GM23338 (cell line): ENCODE measurements around the gene SCN1B. TPM values are rescaled to one million over a fixed set of nuclear protein-coding genes. Genes with fewer than 3 reads are reported as not detected.

ENCODE experiments used
- ATAC-seq: fragments of 200-7000 bp; cut with Tn5 transposase; 3 replicates; pipeline ENCODE4 v1.9.1; 2020
- DNase-seq: peaks from one replicate; pipeline ENCODE4 v3.0.0-alpha.2; 2015; ENCODE audit warnings: low spot score
- H2AFZ ChIP-seq: fragments of 200-600 bp; sonication (generic); 2 replicates; pipeline ENCODE4 v1.8.0; 2016; ENCODE audit warnings: antibody characterized with exemption, mild to moderate bottlenecking, moderate library complexity
- H3F3A ChIP-seq: fragments of 200-600 bp; sonication (generic); replicated peaks from 2 replicates; pipeline ENCODE4 v1.8.0; 2017; ENCODE audit warnings: antibody characterized with exemption, mixed run types, low read depth
- H3K27ac ChIP-seq: fragments of 200-600 bp; sonication (generic); 2 replicates; pipeline ENCODE4 v1.6.1; 2016; ENCODE audit warnings: low read depth
- H3K27me3 ChIP-seq: fragments of 200-600 bp; sonication (generic); 2 replicates; pipeline ENCODE4 v1.8.0; 2016; ENCODE audit warnings: mild to moderate bottlenecking, mixed run types, moderate library complexity; ENCODE audit not compliant: insufficient read depth
- H3K36me3 ChIP-seq: fragments of 200-600 bp; sonication (generic); 2 replicates; pipeline ENCODE4 v1.8.0; 2016; ENCODE audit warnings: mild to moderate bottlenecking; ENCODE audit not compliant: insufficient read depth
- H3K4me1 ChIP-seq: fragments of 200-600 bp; sonication (generic); 2 replicates; pipeline ENCODE4 v1.8.0; 2016; ENCODE audit warnings: mild to moderate bottlenecking, moderate library complexity; ENCODE audit not compliant: insufficient read depth
- H3K4me2 ChIP-seq: fragments of 200-600 bp; sonication (generic); 2 replicates; pipeline ENCODE4 v1.7.1; 2017; ENCODE audit warnings: mixed run types
- H3K4me3 ChIP-seq: fragments of 200-600 bp; sonication (generic); 2 replicates; pipeline ENCODE4 v1.6.1; 2016; ENCODE audit warnings: mixed run types
- H3K79me2 ChIP-seq: fragments of 200-600 bp; sonication (generic); replicated peaks from 2 replicates; pipeline ENCODE4 v1.8.0; 2017; ENCODE audit warnings: mild to moderate bottlenecking; ENCODE audit not compliant: insufficient read depth
- H3K9me2 ChIP-seq: fragments of 200-600 bp; sonication (generic); 2 replicates; pipeline ENCODE4 v1.8.0; 2017; ENCODE audit not compliant: insufficient read depth
- H4K20me1 ChIP-seq: fragments of 200-600 bp; sonication (generic); replicated peaks from 2 replicates; pipeline ENCODE4 v1.8.0; 2017; ENCODE audit warnings: mild to moderate bottlenecking; ENCODE audit not compliant: insufficient read depth
- H3K27ac Mint-ChIP-seq: 2 replicates; pipeline ENCODE4 v1.8.0; 2020; ENCODE audit warnings: inconsistent platforms, mild to moderate bottlenecking, moderate library complexity, mixed read lengths
- H3K27me3 Mint-ChIP-seq: 3 replicates; pipeline ENCODE4 v1.8.0; 2022; ENCODE audit warnings: low read depth, mild to moderate bottlenecking, moderate library complexity, mixed read lengths, inconsistent platforms; ENCODE audit not compliant: insufficient read depth, poor library complexity
- H3K36me3 Mint-ChIP-seq: 3 replicates; pipeline ENCODE4 v1.8.0; 2021; ENCODE audit warnings: low read depth, mild to moderate bottlenecking, inconsistent platforms, moderate library complexity, mixed read lengths
- H3K4me1 Mint-ChIP-seq: 3 replicates; pipeline ENCODE4 v1.8.0; 2020; ENCODE audit warnings: mild to moderate bottlenecking, inconsistent platforms, mixed read lengths
- H3K4me3 Mint-ChIP-seq: 3 replicates; pipeline ENCODE4 v1.8.0; 2021; ENCODE audit warnings: moderate library complexity, mild to moderate bottlenecking, inconsistent platforms, mixed read lengths
- H3K9me3 Mint-ChIP-seq: 3 replicates; pipeline ENCODE4 v1.8.0; 2020; ENCODE audit warnings: moderate library complexity, mild to moderate bottlenecking, inconsistent platforms, mixed read lengths
- CREB1 ChIP-seq: fragments of 250-450 bp; sonication (Bioruptor Pico); IDR thresholded peaks from 2 replicates; pipeline ENCODE4 v1.5.0; 2020; ENCODE audit warnings: low read depth, mild to moderate bottlenecking, moderate library complexity
- CTCF ChIP-seq, 2 experiments: fragments of 200-600 bp in 1 of 2; sonication (generic) in 1 of 2; conservative IDR thresholded peaks; 2 replicates each; pipeline versions ENCODE4 v1.5.1 to v1.6.1; 2016 to 2017; ENCODE audit warnings: antibody characterized with exemption in 2 of 2, low read depth in 2 of 2, mild to moderate bottlenecking in 2 of 2, moderate library complexity in 1 of 2
- ETS1 ChIP-seq: IDR thresholded peaks from 2 replicates; pipeline ENCODE4 v1.6.1; 2016; ENCODE audit warnings: antibody characterized with exemption
- EZH2 ChIP-seq: fragments of 200-600 bp; sonication (generic); IDR thresholded peaks from one replicate; pipeline ENCODE4 v1.8.0; 2017; ENCODE audit warnings: antibody characterized with exemption, mild to moderate bottlenecking, low read depth; ENCODE audit not compliant: unreplicated experiment
- EZH2phosphoT487 ChIP-seq: fragments of 200-600 bp; sonication (generic); IDR thresholded peaks from one replicate; pipeline ENCODE4 v1.8.1; 2018; ENCODE audit warnings: antibody characterized with exemption; ENCODE audit not compliant: unreplicated experiment
- NANOG ChIP-seq: IDR thresholded peaks from 2 replicates; pipeline ENCODE4 v1.6.1; 2016; ENCODE audit warnings: antibody characterized with exemption, borderline replicate concordance
- ZNF331 ChIP-seq: fragments of 250-450 bp; sonication (Bioruptor Pico); IDR thresholded peaks from 2 replicates; pipeline ENCODE4 v1.5.0; 2020; ENCODE audit warnings: low read depth, mild to moderate bottlenecking, moderate library complexity
- polyA plus RNA-seq: library from polyadenylated mRNA; unstranded; fragments of >200 nt; fragmentation: Nextera tagmentation; extraction: Ambion mirVana; gene quantifications from 2 replicates; pipeline ENCODE4 v1.2.1, GENCODE V29; 2016
- total RNA-seq: library from RNA; depleted of rRNA; stranded (reverse); fragments of >200 nt; shearing (Covaris generic); gene quantifications from 2 replicates; pipeline ENCODE4 v1.2.3, GENCODE V29; 2014
- TF ChIP-seq, protein P1 (sequence below): fragments of 250-450 bp; sonication (Bioruptor Pico); IDR thresholded peaks from 2 replicates; pipeline ENCODE4 v1.5.0; 2020; ENCODE audit warnings: mild to moderate bottlenecking, moderate library complexity

SCN1B gene
- total and polyA plus RNA-seq, 2 experiments from 2014 or later = 1.7 to 4.8 TPM

DNA sequence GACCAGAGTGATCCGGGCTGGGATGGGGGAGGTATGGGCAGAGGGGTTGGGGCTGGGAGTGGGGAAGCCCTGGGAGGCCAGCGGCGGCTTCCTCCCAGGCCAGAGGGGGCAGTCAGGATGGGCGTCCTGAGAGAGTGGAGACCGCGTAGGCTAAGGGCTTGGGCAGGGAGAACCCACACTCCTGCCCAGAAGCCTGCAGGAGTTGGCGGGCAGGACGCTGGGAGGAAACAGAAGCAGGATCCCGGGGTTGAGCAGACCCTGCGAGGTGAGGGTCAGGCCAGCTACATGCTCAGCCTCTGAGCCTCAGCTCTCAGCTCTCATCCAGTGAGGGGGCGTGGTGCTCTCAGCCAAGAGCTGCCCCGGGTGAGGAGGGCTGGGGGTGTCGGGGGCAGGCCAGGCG is 7.8 kb upstream of the SCN1B start (continued):
- TF ChIP-seq CTCF (conservative IDR thresholded peaks at IDR 0.05; ENCODE audit: low read depth in 2 of 2) = no peak

GRCh38 chr19:35023428-35023827 is 6.8 kb upstream of the SCN1B start:
- no peak overlapping the region for H3K27ac Mint-ChIP-seq
- H3K9me3 Mint-ChIP-seq = no peaks in the 10 kb centered on the region; the same call in 2 of the 3 replicates
- Histone ChIP-seq H3K4me3 (no peak overlapping the region), H3K4me1 (0 out of 2 replicates have a peak, but pooled peaks cover 5% of the 10 kb centered on the region), H4K20me1 (peaks cover 15% of the 10 kb centered on the region; the same call in 1 of the 2 replicates), H3K27me3 (no peaks in the 10 kb centered on the region), H3K79me2 (no peaks in the 10 kb centered on the region), H3K27ac (no peak overlapping the region), H3K4me2 (no peak overlapping the region), H2AFZ (no peak overlapping the region), H3K36me3 (peaks cover 56% of the 10 kb centered on the region), H3F3A (peaks cover 40% of the 10 kb centered on the region), H3K9me2 (no peaks in the 10 kb centered on the region)
- peaks cover 17% of the 10 kb centered on the region for H3K27me3 Mint-ChIP-seq
- H3K36me3 Mint-ChIP-seq = peaks cover 89% of the 10 kb centered on the region
- DNase-seq = no peak
- H3K4me3 Mint-ChIP-seq = no peak overlapping the region
- ATAC-seq = no peak
- no peak for TF ChIP-seq ZNF331 (CRISPR knock-in tag)
- TF ChIP-seq EZH2phosphoT487 = no peak
- no peak for TF ChIP-seq NANOG
- no peak for TF ChIP-seq EZH2
- TF ChIP-seq, protein P1, sequence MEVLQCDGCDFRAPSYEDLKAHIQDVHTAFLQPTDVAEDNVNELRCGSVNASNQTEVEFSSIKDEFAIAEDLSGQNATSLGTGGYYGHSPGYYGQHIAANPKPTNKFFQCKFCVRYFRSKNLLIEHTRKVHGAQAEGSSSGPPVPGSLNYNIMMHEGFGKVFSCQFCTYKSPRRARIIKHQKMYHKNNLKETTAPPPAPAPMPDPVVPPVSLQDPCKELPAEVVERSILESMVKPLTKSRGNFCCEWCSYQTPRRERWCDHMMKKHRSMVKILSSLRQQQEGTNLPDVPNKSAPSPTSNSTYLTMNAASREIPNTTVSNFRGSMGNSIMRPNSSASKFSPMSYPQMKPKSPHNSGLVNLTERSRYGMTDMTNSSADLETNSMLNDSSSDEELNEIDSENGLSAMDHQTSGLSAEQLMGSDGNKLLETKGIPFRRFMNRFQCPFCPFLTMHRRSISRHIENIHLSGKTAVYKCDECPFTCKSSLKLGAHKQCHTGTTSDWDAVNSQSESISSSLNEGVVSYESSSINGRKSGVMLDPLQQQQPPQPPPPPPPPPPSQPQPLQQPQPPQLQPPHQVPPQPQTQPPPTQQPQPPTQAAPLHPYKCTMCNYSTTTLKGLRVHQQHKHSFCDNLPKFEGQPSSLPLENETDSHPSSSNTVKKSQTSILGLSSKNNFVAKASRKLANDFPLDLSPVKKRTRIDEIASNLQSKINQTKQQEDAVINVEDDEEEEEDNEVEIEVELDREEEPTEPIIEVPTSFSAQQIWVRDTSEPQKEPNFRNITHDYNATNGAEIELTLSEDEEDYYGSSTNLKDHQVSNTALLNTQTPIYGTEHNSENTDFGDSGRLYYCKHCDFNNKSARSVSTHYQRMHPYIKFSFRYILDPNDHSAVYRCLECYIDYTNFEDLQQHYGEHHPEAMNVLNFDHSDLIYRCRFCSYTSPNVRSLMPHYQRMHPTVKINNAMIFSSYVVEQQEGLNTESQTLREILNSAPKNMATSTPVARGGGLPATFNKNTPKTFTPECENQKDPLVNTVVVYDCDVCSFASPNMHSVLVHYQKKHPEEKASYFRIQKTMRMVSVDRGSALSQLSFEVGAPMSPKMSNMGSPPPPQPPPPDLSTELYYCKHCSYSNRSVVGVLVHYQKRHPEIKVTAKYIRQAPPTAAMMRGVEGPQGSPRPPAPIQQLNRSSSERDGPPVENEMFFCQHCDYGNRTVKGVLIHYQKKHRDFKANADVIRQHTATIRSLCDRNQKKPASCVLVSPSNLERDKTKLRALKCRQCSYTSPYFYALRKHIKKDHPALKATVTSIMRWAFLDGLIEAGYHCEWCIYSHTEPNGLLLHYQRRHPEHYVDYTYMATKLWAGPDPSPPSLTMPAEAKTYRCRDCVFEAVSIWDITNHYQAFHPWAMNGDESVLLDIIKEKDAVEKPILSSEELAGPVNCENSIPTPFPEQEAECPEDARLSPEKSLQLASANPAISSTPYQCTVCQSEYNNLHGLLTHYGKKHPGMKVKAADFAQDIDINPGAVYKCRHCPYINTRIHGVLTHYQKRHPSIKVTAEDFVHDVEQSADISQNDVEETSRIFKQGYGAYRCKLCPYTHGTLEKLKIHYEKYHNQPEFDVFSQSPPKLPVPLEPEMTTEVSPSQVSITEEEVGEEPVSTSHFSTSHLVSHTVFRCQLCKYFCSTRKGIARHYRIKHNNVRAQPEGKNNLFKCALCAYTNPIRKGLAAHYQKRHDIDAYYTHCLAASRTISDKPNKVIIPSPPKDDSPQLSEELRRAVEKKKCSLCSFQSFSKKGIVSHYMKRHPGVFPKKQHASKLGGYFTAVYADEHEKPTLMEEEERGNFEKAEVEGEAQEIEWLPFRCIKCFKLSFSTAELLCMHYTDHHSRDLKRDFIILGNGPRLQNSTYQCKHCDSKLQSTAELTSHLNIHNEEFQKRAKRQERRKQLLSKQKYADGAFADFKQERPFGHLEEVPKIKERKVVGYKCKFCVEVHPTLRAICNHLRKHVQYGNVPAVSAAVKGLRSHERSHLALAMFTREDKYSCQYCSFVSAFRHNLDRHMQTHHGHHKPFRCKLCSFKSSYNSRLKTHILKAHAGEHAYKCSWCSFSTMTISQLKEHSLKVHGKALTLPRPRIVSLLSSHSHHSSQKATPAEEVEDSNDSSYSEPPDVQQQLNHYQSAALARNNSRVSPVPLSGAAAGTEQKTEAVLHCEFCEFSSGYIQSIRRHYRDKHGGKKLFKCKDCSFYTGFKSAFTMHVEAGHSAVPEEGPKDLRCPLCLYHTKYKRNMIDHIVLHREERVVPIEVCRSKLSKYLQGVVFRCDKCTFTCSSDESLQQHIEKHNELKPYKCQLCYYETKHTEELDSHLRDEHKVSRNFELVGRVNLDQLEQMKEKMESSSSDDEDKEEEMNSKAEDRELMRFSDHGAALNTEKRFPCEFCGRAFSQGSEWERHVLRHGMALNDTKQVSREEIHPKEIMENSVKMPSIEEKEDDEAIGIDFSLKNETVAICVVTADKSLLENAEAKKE = no peak
- TF ChIP-seq ETS1 = no peak
- no peak for TF ChIP-seq CREB1
- H3K4me1 Mint-ChIP-seq = no peaks in the 10 kb centered on the region; the same call in 2 of the 3 replicates
